ENCODE results near the gene DNAI4. TPM values are rescaled to one million over a fixed set of nuclear protein-coding genes. Genes with fewer than 3 reads are reported as not detected.

DNAI4 gene
- total RNA-seq, 2 experiments from 2014 or later, result 5.0 to 8.8 TPM

DNA sequence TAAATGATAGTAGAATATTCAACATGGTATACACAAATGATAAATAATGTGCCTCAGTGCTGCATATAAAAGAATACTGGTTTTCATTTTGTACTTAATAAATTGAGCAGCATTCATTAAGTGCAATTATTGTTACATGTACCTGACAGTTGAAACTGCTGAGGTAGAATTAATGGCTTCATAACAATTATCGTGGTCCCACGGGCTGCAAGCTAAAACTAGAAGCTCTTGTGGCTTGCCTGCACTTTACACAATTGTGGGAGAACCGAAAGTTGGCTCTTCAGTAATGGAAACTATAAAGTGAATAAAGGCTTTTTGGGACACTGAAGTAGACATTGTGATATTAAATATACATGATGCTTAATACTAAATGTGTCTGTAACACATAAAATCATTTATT, 146.8 kb downstream of the DNAI4 start:
- intact Hi-C loops (cut with DNase I, micrococcal nuclease), result loop anchor here in 1 of 2 experiments (10.0 kb wide), 1 partner anchor 57 kb away; no protein-coding TSS in a partner anchor
- Mint-ChIP-seq H3K27ac (no peak overlapping the region), H3K27me3 (peaks cover 4% of the 10 kb centered on the region), H3K9me3 (no peaks in the 10 kb centered on the region), H3K36me3 (ENCODE audit: low read depth) (no peaks in the 10 kb centered on the region), H3K4me3 (no peak overlapping the region), H3K4me1 (ENCODE audit: low read depth) (no peaks in the 10 kb centered on the region)
- H3K4me3 ChIP-seq (ENCODE audit: low read length), result no peak overlapping the region
- H3K9me3 ChIP-seq (ENCODE audit: control insufficient read depth in 1 of 2, insufficient read depth in 1 of 2, low read length in 2 of 2), result peaks cover 0 to 5% of the 10 kb centered on the region in 2 experiments
- DNase-seq, result no peak
- no peak for ATAC-seq (ENCODE audit: poor library complexity)
- H3K36me3 ChIP-seq (ENCODE audit: insufficient read depth, low read length), result no peaks in the 10 kb centered on the region
- H3K4me1 ChIP-seq (ENCODE audit: insufficient read depth, low read length), result no peaks in the 10 kb centered on the region
- H3K27me3 ChIP-seq (ENCODE audit: control insufficient read depth in 1 of 2, insufficient read depth in 2 of 2, low read length in 2 of 2), result no peaks in the 10 kb centered on the region
- TF ChIP-seq, protein P1, sequence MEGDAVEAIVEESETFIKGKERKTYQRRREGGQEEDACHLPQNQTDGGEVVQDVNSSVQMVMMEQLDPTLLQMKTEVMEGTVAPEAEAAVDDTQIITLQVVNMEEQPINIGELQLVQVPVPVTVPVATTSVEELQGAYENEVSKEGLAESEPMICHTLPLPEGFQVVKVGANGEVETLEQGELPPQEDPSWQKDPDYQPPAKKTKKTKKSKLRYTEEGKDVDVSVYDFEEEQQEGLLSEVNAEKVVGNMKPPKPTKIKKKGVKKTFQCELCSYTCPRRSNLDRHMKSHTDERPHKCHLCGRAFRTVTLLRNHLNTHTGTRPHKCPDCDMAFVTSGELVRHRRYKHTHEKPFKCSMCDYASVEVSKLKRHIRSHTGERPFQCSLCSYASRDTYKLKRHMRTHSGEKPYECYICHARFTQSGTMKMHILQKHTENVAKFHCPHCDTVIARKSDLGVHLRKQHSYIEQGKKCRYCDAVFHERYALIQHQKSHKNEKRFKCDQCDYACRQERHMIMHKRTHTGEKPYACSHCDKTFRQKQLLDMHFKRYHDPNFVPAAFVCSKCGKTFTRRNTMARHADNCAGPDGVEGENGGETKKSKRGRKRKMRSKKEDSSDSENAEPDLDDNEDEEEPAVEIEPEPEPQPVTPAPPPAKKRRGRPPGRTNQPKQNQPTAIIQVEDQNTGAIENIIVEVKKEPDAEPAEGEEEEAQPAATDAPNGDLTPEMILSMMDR (IDR thresholded peaks at IDR 0.05), result no peak
- no peak overlapping the region for H3K27ac ChIP-seq (ENCODE audit: low read depth in 1 of 2, low read length in 2 of 2)
- CTCF ChIA-PET, result no interaction called here
- POLR2A ChIA-PET, result no interaction called here

DNA sequence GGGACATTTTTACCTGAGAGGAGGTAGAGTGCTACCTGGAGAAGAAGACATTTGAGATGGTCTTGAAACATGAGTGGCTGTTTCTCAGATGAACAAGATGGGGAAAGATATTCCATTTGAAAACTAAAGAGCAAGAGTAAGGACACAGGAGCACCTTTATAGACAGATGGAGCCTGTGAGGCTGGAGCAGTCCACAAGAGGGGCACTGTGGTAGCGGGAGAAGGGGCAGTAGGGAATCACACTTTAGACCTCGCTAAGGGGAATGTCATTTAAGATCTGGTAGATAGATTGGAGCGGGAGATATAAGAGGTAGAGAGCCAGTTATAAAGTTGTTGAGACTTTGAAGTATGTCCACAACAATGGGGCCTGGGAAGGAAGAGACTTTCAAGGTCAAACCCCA, 149.0 kb downstream of the DNAI4 start:
- H3K4me1 ChIP-seq (ENCODE audit: insufficient read depth, low read length), result no peaks in the 10 kb centered on the region
- Mint-ChIP-seq H3K36me3 (ENCODE audit: low read depth) (no peaks in the 10 kb centered on the region), H3K27me3 (peaks cover 4% of the 10 kb centered on the region), H3K4me1 (ENCODE audit: low read depth) (peaks cover 5% of the 10 kb centered on the region), H3K27ac (no peak overlapping the region), H3K9me3 (no peaks in the 10 kb centered on the region), H3K4me3 (no peak overlapping the region)
- no peaks in the 10 kb centered on the region for H3K36me3 ChIP-seq (ENCODE audit: insufficient read depth, low read length)
- DNase-seq (no peak), ATAC-seq (ENCODE audit: poor library complexity) (no peak)
- TF ChIP-seq, protein P1 (IDR thresholded peaks at IDR 0.05), result no peak
- no peak overlapping the region for H3K27ac ChIP-seq (ENCODE audit: low read depth in 1 of 2, low read length in 2 of 2)
- intact Hi-C loops (cut with DNase I, micrococcal nuclease), result loop anchor here in 1 of 2 experiments (10.0 kb wide), 1 partner anchor 59 kb away; no protein-coding TSS in a partner anchor
- POLR2A ChIA-PET, result no interaction called here
- CTCF ChIA-PET, result no interaction called here
- no peaks in the 10 kb centered on the region for H3K27me3 ChIP-seq (ENCODE audit: control insufficient read depth in 1 of 2, insufficient read depth in 2 of 2, low read length in 2 of 2)
- no peak overlapping the region for H3K4me3 ChIP-seq (ENCODE audit: low read length)
- H3K9me3 ChIP-seq (ENCODE audit: control insufficient read depth in 1 of 2, insufficient read depth in 1 of 2, low read length in 2 of 2), result peaks cover 0 to 4% of the 10 kb centered on the region in 2 experiments

DNA sequence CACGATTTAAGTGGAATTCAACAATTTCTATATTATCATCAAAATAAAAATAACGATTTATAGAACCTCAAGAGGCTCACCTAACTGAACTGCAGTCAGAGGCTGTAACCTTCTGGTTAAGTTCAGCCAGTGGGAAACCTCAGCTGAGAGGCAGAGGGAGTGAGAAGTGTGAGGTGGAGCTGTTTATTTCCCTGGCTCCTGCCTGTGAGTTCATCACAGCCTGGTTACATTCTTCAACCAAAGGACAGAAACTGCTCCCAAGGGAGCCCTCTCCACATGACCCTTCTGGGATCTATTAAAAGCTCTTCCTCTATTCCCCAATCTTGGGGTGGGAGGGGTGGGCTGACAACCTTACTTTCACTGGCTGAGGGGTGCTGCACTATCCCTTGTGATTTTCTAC, 150.2 kb downstream of the DNAI4 start:
- Mint-ChIP-seq H3K27me3 (peaks cover 4% of the 10 kb centered on the region), H3K9me3 (no peaks in the 10 kb centered on the region), H3K4me1 (ENCODE audit: low read depth) (peaks cover 17% of the 10 kb centered on the region), H3K4me3 (no peak overlapping the region), H3K27ac (no peak overlapping the region), H3K36me3 (ENCODE audit: low read depth) (no peaks in the 10 kb centered on the region)
- no peaks in the 10 kb centered on the region for H3K36me3 ChIP-seq (ENCODE audit: insufficient read depth, low read length)
- POLR2A ChIA-PET, result no interaction called here
- CTCF ChIA-PET, result no interaction called here
- H3K4me1 ChIP-seq (ENCODE audit: insufficient read depth, low read length), result no peaks in the 10 kb centered on the region
- DNase-seq (no peak), ATAC-seq (ENCODE audit: poor library complexity) (no peak)
- intact Hi-C loops (cut with DNase I, micrococcal nuclease), result loop anchor here in 1 of 2 experiments (5.0 to 10.0 kb wide), 2 partner anchors 60 to 208 kb away; no protein-coding TSS in a partner anchor
- TF ChIP-seq, protein P1 (IDR thresholded peaks at IDR 0.05), result no peak
- no peak overlapping the region for H3K4me3 ChIP-seq (ENCODE audit: low read length)
- no peaks in the 10 kb centered on the region for H3K27me3 ChIP-seq (ENCODE audit: control insufficient read depth in 1 of 2, insufficient read depth in 2 of 2, low read length in 2 of 2)
- no peak overlapping the region for H3K27ac ChIP-seq (ENCODE audit: low read depth in 1 of 2, low read length in 2 of 2)
- no peaks in the 10 kb centered on the region for H3K9me3 ChIP-seq (ENCODE audit: control insufficient read depth in 1 of 2, insufficient read depth in 1 of 2, low read length in 2 of 2)

Data from CD4-positive, alpha-beta T cell (primary cell).